ENCODE results near the gene GNB1.
A peak's percentile ranks its signal among the peaks of the same experiment; 100 is the strongest.

Gene GNB1

GRCh38 chr1:1784933-1785332 is 106.0 kb downstream of the GNB1 start:
- DNase-seq (ENCODE audit: low read depth in 2 of 2), result no peak

DNA sequence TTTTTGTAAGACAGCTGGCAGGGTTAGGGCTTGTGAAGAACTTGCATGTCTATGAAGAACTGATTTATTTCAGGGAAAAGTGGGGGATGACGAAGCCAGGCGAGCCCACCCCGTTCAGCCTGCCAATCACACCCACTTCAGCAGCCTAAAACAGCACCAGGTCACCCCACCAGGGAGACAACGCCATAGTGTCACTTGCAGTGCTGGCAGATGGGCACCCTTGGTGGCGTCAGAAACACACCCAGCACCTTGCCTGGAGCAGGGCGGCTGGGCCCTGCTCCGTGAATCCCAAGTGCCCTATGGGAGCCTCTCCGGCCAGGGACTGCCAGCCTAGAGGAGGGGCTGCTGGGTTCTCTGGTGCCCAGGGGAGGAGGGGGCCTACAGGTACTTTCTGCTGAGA is 107.6 kb downstream of the GNB1 start:
- DNase-seq (ENCODE audit: low read depth in 2 of 2), result no peak

- DNase-seq (ENCODE audit: low read depth in 2 of 2), result no peak
Measured at GRCh38 chr1:1782399-1783221, 108.3 kb downstream of the GNB1 start.

DNA sequence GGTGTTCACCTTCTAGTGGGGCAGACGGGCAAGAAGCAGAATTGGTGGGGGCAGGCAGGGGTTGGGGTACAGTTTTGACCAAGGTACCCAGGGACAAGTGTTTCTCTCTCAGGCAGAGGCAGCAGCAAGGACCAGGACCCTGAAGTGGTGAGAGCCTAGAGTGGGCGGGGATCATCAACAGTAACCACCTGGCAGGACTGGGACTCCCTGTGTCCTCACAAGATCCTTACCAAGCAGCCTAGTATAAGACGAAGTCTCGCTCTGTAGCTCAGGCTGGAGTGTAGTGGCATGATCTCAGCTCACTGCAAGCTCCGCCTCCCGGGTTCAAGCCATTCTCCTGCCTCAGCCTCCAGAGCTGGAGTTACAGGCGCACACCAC is 109.4 kb downstream of the GNB1 start:
- no peak for DNase-seq (ENCODE audit: low read depth in 2 of 2)

GRCh38 chr1:1780598-1781525 is 110.0 kb downstream of the GNB1 start:
- no peak for DNase-seq (ENCODE audit: low read depth in 2 of 2)

DNA sequence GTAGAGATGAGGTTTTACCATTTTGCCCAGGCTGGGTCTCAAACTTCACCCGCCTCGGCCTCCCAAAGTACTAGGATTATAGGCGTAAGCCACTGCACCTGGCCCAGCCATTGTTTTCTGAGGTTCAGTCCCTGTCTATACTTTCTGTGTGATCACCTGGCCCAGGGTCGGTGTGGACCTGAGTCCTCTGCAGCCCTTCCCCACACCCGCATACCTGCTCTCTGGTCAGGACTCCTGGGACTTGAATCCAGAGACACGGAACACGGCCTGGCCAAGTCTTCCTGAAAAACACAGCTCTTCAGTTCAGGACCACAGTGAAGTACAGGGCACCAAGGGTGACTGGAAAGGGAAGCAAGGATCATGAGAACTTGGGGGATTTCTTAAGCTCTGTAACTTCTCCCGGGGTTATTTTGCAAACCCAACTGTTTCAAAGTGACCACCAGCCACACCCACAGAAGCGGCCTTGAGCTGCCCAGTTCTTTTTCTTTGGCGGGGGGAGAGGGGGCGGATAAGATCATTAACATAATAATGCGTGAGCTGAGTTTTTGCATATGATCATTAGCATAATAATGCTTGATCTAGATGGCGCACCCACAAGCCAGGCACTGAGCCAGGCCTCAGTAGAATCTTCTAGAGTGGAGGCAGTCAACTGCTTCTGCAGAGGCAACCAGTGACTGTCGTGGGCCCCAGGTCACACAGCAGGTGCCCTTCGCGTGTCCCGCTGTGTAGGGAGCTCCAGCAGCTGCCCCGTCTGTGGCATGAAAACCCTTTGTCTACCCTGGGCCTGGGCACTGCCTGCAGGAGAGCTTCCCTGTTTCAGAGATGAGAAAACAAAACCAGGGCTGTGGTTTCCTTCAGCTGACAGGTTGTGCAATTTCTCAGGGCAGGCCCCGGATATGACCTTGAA is 110.9 kb downstream of the GNB1 start:
- DNase-seq (ENCODE audit: low read depth in 2 of 2), result peak; percentile 48

GRCh38 chr1:1779320-1779675 is 111.6 kb downstream of the GNB1 start:
- no peak for DNase-seq (ENCODE audit: low read depth in 2 of 2)

DNA sequence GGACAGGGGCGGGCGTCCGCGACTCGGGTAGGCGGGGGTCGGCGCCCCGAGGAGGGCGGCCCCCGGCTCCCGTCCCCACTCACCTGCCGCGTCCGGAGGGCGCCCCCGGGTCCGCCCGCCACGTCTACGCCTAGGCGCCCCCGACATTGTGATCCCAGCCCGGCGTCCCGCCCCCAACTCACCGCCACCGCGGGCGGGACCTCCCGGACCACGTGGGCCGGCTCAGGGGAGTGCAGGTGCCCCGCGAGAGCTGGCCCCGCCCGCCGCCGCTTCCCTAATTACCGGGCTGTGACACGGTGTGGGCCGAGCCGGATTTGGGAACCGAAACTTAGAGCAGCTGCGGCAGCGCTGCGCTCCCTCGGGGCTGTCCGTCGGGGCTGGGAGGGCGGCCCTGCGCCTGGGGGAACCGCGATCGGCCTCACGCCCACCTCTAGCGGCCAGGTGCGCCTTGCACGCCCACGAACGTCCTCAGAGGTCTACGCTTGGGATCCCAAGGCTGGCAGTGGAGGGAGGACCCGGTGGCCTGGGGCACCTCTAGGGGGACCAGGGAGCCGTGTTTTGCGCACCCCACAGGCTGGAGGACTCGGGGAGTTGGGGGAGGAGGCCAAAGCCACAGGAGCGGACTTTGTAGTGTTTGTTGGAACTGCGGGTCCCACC is 112.1 kb downstream of the GNB1 start:
- peak; percentile 70 to 78 for DNase-seq (ENCODE audit: low read depth in 2 of 2)

DNA sequence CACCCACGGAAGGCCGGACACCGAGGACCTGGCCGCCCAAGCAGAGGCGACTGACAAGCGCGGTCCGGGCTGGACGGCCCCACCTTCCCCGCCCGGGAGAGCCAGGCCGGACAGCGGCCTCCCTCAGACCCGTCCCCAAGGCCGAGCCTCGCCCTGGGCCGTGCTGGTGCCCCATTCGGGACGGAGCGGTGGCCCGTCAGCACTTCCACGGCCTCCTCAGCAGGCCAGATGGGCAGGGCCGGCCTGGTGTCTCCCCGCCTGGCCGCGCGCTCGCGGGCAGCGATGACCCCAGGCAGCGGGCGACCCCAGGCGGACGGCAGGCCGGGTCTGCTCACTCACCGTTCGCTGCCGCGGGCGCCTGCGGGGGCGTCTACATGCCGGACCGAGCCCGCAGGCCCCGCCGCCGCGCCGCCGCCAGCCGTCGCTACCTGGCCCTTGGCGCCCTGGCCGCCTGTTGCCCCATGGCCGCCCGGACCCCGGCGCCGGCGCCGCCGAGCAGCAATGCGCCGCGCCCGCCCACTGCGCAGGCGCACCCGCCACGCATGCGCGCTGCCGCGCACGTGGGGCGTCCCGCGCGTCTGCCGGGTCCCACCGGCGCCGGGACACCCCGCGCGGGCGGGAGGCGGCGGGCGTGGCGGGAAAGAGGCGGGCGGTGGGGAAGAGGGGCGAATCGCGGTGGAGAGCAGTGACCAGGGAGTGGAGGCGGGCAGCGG is 112.8 kb downstream of the GNB1 start, which contains the start of gene NADK:
NADK (minus strand) TSS at position 521 of the 713 bp plus-strand sequence. CDS start 13,064 bp downstream, outside the sequence.
- peak; percentile 36 to 73 for DNase-seq (ENCODE audit: low read depth in 2 of 2)

DNA sequence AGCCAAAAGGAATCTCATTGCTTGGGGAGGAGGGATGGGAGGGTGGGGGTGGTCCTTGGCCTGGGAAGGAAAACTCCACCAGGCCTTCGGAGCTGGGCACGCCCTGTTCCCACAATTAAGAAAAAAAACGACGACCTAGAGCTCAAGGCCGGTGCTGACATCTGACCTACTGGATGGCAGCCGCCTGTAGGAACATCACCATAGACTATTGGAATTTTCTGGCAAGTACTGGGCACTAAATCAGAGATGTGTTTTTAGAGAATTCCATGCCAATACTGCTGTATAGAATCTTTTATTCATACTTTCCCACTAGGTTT is 113.3 kb downstream of the GNB1 start:
- no peak for DNase-seq (ENCODE audit: low read depth in 2 of 2)

DNA sequence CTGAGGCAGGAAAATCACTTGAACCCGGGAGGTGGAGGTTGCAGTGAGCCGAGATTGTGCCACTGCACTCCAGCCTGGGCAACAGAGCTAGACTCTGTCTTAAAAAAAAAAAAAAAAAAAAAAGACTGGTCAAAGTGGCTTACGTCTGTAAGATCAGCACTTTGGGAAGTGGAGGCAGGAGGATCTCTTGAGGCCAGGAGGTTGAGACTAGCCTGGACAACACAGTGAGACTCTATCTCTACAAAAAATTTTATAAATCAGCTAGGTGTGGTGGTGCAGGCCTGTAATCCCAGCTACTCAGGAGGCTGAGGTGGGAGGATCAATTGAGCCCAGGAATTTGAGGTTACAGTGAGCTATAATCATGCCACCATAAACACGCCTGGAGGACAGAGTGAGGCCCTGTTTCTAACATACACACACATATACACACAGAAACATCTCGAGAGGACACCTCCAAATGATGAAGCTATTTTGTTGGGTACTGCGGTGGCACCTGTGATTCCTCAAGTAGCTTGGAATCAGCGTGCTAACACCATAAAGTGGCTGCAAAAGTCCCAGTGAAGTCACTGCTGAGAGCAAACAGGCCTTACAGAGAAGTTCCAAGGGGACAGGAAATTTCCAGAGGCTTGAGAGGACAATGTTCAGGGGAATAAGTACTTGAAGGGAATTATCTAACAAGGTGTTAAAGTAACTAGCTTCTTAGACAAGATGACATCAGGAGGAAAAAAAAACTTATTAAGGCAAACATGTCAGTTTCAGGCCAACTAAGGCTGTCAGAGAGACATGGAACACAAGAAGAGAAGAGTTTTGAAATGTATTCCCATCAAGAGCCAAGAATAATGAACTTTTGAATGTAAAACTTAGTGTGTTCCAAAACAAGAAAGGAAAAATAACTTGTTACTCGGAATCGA is 114.0 kb downstream of the GNB1 start:
- DNase-seq (ENCODE audit: low read depth in 2 of 2), result no peak

- no peak for DNase-seq (ENCODE audit: low read depth in 2 of 2)
Measured at GRCh38 chr1:1775327-1776226, 115.3 kb downstream of the GNB1 start.

- DNase-seq (ENCODE audit: low read depth in 2 of 2), result no peak
Measured at GRCh38 chr1:1773874-1774273, 117.0 kb downstream of the GNB1 start.

DNA sequence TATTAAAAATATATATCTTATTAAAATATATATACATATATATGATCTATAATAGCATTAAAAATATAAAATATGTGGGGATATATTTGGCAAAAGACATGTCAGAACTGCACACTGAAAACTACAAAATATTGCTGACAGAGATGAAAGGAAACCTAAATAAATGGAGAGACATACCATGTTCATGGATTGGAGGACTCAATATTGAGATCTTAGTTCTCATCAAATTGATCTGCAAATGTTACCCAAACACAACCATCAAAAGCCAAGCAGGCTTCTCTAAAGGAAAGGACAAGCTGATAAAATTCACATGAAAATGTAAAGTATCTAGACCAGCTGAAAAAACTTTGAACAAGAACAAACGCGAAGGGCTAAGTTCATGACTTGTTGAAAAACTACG is 119.8 kb downstream of the GNB1 start:
- DNase-seq (ENCODE audit: low read depth in 2 of 2), result no peak

DNA sequence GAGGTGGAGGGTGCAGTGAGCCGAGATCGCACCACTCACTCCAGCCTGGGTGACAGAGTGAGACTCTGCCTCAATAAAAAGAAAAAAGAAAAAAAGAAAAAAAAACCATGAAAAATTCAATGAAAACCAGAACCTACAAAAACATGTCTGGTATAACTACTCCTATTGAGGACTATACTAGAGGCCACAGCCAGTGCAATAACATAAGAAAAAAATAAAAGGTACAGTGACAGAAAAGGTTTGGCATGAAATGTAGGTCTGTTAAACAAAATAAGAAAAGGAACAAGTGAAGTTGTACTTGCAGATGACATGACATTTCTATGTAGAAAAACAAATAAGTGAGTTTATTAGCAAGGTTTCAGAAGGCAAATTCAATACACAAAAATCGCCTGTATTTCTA is 120.8 kb downstream of the GNB1 start:
- no peak for DNase-seq (ENCODE audit: low read depth in 2 of 2)

DNA sequence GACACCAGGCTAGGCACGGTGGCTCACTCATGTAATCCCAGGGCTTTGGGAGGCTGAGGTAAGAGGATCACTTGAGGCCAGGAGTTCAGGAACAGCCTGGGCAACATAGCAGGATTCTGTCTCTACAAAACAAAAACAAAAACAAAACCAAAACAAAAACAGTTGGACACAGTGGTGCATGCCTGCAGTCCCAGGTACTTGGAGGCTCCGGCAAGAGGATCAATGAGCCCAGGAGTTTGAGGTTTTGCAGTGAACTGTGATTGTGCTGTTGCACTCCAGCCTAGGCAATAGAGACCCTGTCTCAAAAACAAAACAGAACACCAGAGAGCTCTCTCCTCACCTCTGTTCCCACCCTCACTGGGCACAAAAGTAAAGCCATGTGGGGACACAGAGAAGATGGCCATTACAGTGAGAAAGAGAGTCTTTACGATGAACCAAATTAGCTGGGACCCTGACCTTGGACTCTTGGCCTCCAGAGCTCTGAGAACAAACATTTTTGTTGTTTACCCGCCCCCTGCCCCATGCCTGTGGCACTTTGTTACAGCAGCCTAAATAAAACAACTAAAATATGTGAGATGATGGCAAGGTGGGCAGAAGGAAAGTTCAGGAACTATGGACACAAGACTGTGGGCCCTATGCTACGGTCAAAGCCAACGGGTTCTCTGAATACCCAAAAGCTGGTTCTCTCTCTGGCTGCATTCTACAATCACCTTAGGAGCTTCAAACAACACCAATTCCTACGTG is 122.5 kb downstream of the GNB1 start:
- DNase-seq (ENCODE audit: low read depth in 2 of 2), result no peak

DNA sequence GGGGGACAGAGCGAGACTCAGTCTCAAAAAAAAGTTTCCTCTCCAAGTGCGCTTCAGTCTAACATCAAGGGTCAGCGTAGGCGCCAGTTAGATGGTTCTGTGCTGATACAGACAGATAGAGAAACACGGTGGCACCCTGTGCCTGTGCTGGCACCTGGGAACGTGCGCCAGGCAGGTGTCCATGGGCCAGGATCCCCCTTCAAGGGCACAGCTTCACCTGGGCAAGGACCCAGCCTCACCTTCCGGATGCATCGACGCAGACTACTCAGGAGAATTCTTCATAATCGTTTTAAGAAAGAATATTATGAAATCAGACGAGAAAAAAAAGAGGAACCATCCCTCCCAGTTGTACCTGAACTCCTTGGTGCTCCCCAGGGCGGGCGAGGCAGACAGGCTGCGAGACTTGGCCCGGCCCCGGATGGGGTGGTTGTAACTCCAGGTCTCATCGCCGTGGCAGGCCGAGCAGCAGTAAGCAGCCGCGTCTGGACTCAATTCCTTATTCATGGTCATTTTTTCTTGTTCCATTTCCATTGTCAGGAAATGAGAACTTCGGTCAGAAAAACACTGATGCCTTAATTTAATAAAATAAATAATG is 125.9 kb downstream of the GNB1 start:
- no peak for DNase-seq (ENCODE audit: low read depth in 2 of 2)
